ENCODE results near the gene BCL2L2. TPM values are rescaled to one million over a fixed set of nuclear protein-coding genes. Genes with fewer than 3 reads are reported as not detected.
A peak's percentile ranks its signal among the peaks of the same experiment; 100 is the strongest.
"Not testable (repeated sequence)": the region's sequence is repeated elsewhere in the genome, so short reads cannot be mapped to it uniquely, and the experiment has no call there.

Gene BCL2L2
- total and polyA plus RNA-seq, 2 of the 8 experiments (the other 6 are each of a cell fraction or from before 2014, with no cell fraction given) = 9.3 to 13.8 TPM

- TF ChIP-seq EGR1 (IDR thresholded peaks at IDR 0.05; ENCODE audit: borderline replicate concordance, low read depth, low read length) (no peak), USF2 (IDR thresholded peaks at IDR 0.05; ENCODE audit: low read length) (no peak)
These were observed 47.2 kb upstream of the BCL2L2 start (continued) for GRCh38 chr14:23259426-23259825.

GRCh38 chr14:23260849-23261248 is 45.8 kb upstream of the BCL2L2 start:
- H4K20me1 ChIP-seq (replicated peaks in 1 of 2; ENCODE audit: control insufficient read depth in 1 of 2, insufficient read depth in 2 of 2, low read length in 2 of 2); H4K5ac ChIP-seq (ENCODE audit: insufficient read length, low read depth, low read length); H3K23me2 ChIP-seq (ENCODE audit: low read depth, low read length); H3K36me3 ChIP-seq (ENCODE audit: control insufficient read depth in 2 of 4, insufficient read depth in 4 of 4, low read length in 3 of 4); H4K91ac ChIP-seq (replicated peaks; ENCODE audit: insufficient read length, low read length); H2BK5ac ChIP-seq (ENCODE audit: low read depth, low read length); H3K27me3 ChIP-seq (replicated peaks in 1 of 4; ENCODE audit: control insufficient read depth in 3 of 4, extremely low read depth in 1 of 4, insufficient read depth in 3 of 4, low read length in 3 of 4); H3K79me1 ChIP-seq (ENCODE audit: low read depth, low read length); H3K9ac ChIP-seq (replicated peaks in 1 of 4; ENCODE audit: extremely low read depth in 1 of 4, low read depth in 3 of 4, low read length in 3 of 4); H3K27ac ChIP-seq (ENCODE audit: low read depth, low read length); H2BK15ac ChIP-seq (ENCODE audit: low read length); H3K56ac ChIP-seq (replicated peaks; ENCODE audit: insufficient read length, low read depth, low read length); H3K79me2 ChIP-seq (ENCODE audit: control insufficient read depth in 1 of 2, insufficient read depth in 2 of 2, low read length in 2 of 2); FAIRE-seq; H3K23ac ChIP-seq (ENCODE audit: insufficient read length); H2BK120ac ChIP-seq (replicated peaks; ENCODE audit: low read depth, low read length); H3K14ac ChIP-seq (ENCODE audit: insufficient read length); H2BK20ac ChIP-seq (ENCODE audit: low read length); H3K9me3 ChIP-seq (ENCODE audit: insufficient read depth in 2 of 2, low read depth in 1 of 2, low read length in 1 of 2); H2AK5ac ChIP-seq (ENCODE audit: low read depth, low read length); H3K4ac ChIP-seq (replicated peaks; ENCODE audit: insufficient read length, low read depth, low read length); H2BK12ac ChIP-seq (ENCODE audit: low read depth, low read length); H4K8ac ChIP-seq (ENCODE audit: extremely low read depth, insufficient read depth, low read length); H3K4me3 ChIP-seq (ENCODE audit: extremely low read depth in 1 of 4, insufficient read depth in 2 of 4, low read depth in 3 of 4, low read length in 4 of 4); H3K18ac ChIP-seq (ENCODE audit: extremely low read depth, low read length); DNase-seq (ENCODE audit: low read depth in 1 of 2, low spot score in 2 of 2); H3K4me1 ChIP-seq (replicated peaks in 1 of 4; ENCODE audit: control insufficient read depth in 3 of 4, insufficient read depth in 4 of 4, low read length in 3 of 4): not testable (repeated sequence)
- CTCF ChIA-PET (ENCODE audit: partially characterized antibody) = interaction anchor here (0.7 to 6.0 kb wide), 18 partner anchors 10 to 192 kb away, joined by 3 to 34 read pairs (median 5); partner anchors contain the start of genes CEBPE and CMTM5
- peak overlapping the region; percentile 34; the same call in 1 of the 2 replicates for H2AFZ ChIP-seq (ENCODE audit: low read length)
- peak overlapping the region in 1 of 2 experiments; percentile 6; a peak in 1 of 4 replicates for H3K4me2 ChIP-seq (ENCODE audit: insufficient read depth in 1 of 2, low read depth in 2 of 2, low read length in 2 of 2)
- POLR2A ChIA-PET (ENCODE audit: partially characterized antibody) = interaction anchor here (1.1 to 1.7 kb wide), 3 partner anchors 9 to 19 kb away, joined by 3 to 6 read pairs (median 4); no protein-coding TSS in a partner anchor
- 90% methylated on average over 8 of the region's 8 CpGs; no CpG with 5 or more reads in 1 of the 2 experiments for WGBS, 2 experiments (ENCODE audit: extremely low coverage in 1 of 2, insufficient coverage in 1 of 2, insufficient read length in 1 of 2, insufficient replicate concordance in 2 of 2, low coverage in 1 of 2, low lambda C conversion rate in 2 of 2, missing lambda C conversion rate in 1 of 2)

Data from H1 (cell line).